Neural cell (in vitro differentiated cells): ENCODE results near the gene OSGEP. TPM values are rescaled to one million over a fixed set of nuclear protein-coding genes. Genes with fewer than 3 reads are reported as not detected.
"Not testable (repeated sequence)": the region's sequence is repeated elsewhere in the genome, so short reads cannot be mapped to it uniquely, and the experiment has no call there.

Experiments used
- H2AFZ ChIP-seq: fragments of 200-600, 300-800 bp; sonication (generic), shearing (Covaris generic); 2 replicates; pipeline ENCODE4 v1.6.0; 2014; ENCODE audit warnings: low read depth, mild to moderate bottlenecking, antibody characterized with exemption, low read length, moderate library complexity
- H3F3A ChIP-seq: fragments of 200-600 bp; shearing (Covaris generic); 2 replicates; pipeline ENCODE4 v1.6.1; 2016; ENCODE audit warnings: mild to moderate bottlenecking, moderate library complexity, mixed read lengths, antibody characterized with exemption, low read length; ENCODE audit not compliant: insufficient read depth, poor library complexity, severe bottlenecking
- H3K27ac ChIP-seq: fragments of 200-600, 300-800 bp; sonication (generic), shearing (Covaris generic); 2 replicates; pipeline ENCODE4 v1.5.1; 2014; ENCODE audit warnings: mild to moderate bottlenecking, low read length, moderate library complexity
- H3K27me3 ChIP-seq: fragments of 300-800, 200-600 bp; sonication (generic), shearing (Covaris generic); 2 replicates; pipeline ENCODE4 v1.6.0; 2014; ENCODE audit warnings: mild to moderate bottlenecking, low read depth, low read length, moderate library complexity; ENCODE audit not compliant: insufficient read depth
- H3K36me3 ChIP-seq: fragments of 300-800, 200-600 bp; sonication (generic), shearing (Covaris generic); 2 replicates; pipeline ENCODE4 v1.5.1; 2014; ENCODE audit warnings: mild to moderate bottlenecking, antibody characterized with exemption, low read length, moderate library complexity; ENCODE audit not compliant: insufficient read depth
- H3K4me2 ChIP-seq: fragments of 300-800, 200-600 bp; sonication (generic), shearing (Covaris generic); 2 replicates; pipeline ENCODE4 v1.6.0; 2014; ENCODE audit warnings: mild to moderate bottlenecking, low read length
- H3K4me3 ChIP-seq: fragments of 300-800, 200-600 bp; sonication (generic), shearing (Covaris generic); 2 replicates; pipeline ENCODE4 v1.5.1; 2014; ENCODE audit warnings: mild to moderate bottlenecking, low read length, moderate library complexity
- H3K79me2 ChIP-seq: fragments of 200-600 bp; shearing (Covaris generic); replicated peaks from 2 replicates; pipeline ENCODE4 v1.6.0; 2014; ENCODE audit warnings: mild to moderate bottlenecking, low read length, moderate library complexity; ENCODE audit not compliant: insufficient read depth
- H3K9ac ChIP-seq: fragments of 300-800, 200-600 bp; sonication (generic), shearing (Covaris generic); 2 replicates; pipeline ENCODE4 v1.6.1; 2016; ENCODE audit warnings: mild to moderate bottlenecking, low read length, mixed read lengths
- H3K9me2 ChIP-seq: fragments of 200-600 bp; shearing (Covaris generic); 2 replicates; pipeline ENCODE4 v1.6.1; 2016; ENCODE audit warnings: mild to moderate bottlenecking, low read length, mixed read lengths; ENCODE audit not compliant: insufficient read depth
- H3K9me3 ChIP-seq: fragments of 200-600, 300-800 bp; sonication (generic), shearing (Covaris generic); 2 replicates; pipeline ENCODE4 v1.6.1; 2016; ENCODE audit warnings: mild to moderate bottlenecking, mixed run types, low read length, moderate library complexity, mixed read lengths
- H4K20me1 ChIP-seq: fragments of 200-600 bp; shearing (Covaris generic); 2 replicates; pipeline ENCODE4 v1.6.1; 2016; ENCODE audit warnings: mild to moderate bottlenecking, mixed run types; ENCODE audit not compliant: insufficient read depth
- CTCF ChIP-seq: fragments of 450-650 bp; IDR thresholded peaks from 2 replicates; pipeline ENCODE4 v1.5.1; 2014; ENCODE audit warnings: antibody characterized with exemption, mild to moderate bottlenecking, moderate library complexity; ENCODE audit not compliant: poor library complexity, severe bottlenecking
- EP300 ChIP-seq: fragments of 450-650 bp; conservative IDR thresholded peaks from 2 replicates; pipeline ENCODE4 v1.6.1; 2014; ENCODE audit warnings: antibody characterized with exemption, mild to moderate bottlenecking, moderate library complexity; ENCODE audit not compliant: poor library complexity, severe bottlenecking
- EZH2 ChIP-seq: fragments of 200-600, 300-800 bp; shearing (Covaris generic), sonication (generic); IDR thresholded peaks from 2 replicates; pipeline ENCODE4 v1.6.1; 2014; ENCODE audit warnings: antibody characterized with exemption, low read length, borderline replicate concordance, mild to moderate bottlenecking; ENCODE audit not compliant: insufficient read depth, poor library complexity, severe bottlenecking
- MXI1 ChIP-seq: fragments of 450-650 bp; conservative IDR thresholded peaks from 2 replicates; pipeline ENCODE4 v1.6.1; 2014; ENCODE audit warnings: antibody characterized with exemption, mild to moderate bottlenecking; ENCODE audit not compliant: poor library complexity, severe bottlenecking
- POLR2AphosphoS5 ChIP-seq: IDR thresholded peaks from 2 replicates; pipeline ENCODE4 v1.6.1; 2012
- RAD21 ChIP-seq: fragments of 450-650 bp; conservative IDR thresholded peaks from 2 replicates; pipeline ENCODE4 v1.6.1; 2014; ENCODE audit warnings: antibody characterized with exemption, mild to moderate bottlenecking, moderate library complexity
- REST ChIP-seq: IDR thresholded peaks from 2 replicates; pipeline ENCODE4 v1.6.1; 2012; ENCODE audit warnings: borderline replicate concordance
- SMC3 ChIP-seq: fragments of 450-650 bp; conservative IDR thresholded peaks from 2 replicates; pipeline ENCODE4 v1.6.1; 2014; ENCODE audit warnings: antibody characterized with exemption, mild to moderate bottlenecking, moderate library complexity; ENCODE audit not compliant: poor library complexity
- TAF1 ChIP-seq: IDR thresholded peaks from 2 replicates; pipeline ENCODE4 v1.6.1; 2012; ENCODE audit warnings: low read depth
- polyA plus RNA-seq: library from polyadenylated mRNA; depleted of rRNA; stranded (reverse); fragments of >200 nt; gene quantifications from 2 replicates; pipeline ENCODE4 v1.2.3, GENCODE V29; 2014

Gene OSGEP
- polyA plus RNA-seq, 1 donor from 2014 or later, result 264 TPM

- H3F3A ChIP-seq, result no peaks in the 10 kb centered on the region
- peak overlapping the region; percentile 70 for H2AFZ ChIP-seq
- H3K4me3 ChIP-seq, result peak overlapping the region; percentile 80
- peaks cover 46% of the 10 kb centered on the region for H3K79me2 ChIP-seq
- H3K9me3 ChIP-seq, result no peaks in the 10 kb centered on the region
- H3K4me2 ChIP-seq, result peak overlapping the region; percentile 87
- H3K9ac ChIP-seq, result peak overlapping the region; percentile 97
- peak overlapping the region; percentile 98 for H3K27ac ChIP-seq
- TF ChIP-seq EP300 (peak; percentile 68), REST (peak; percentile 95), MXI1 (no peak), CTCF (no peak), SMC3 (no peak), TAF1 (no peak), RAD21 (no peak), POLR2AphosphoS5 (no peak), EZH2 (no peak)
- no peaks in the 10 kb centered on the region for H4K20me1 ChIP-seq
- no peaks in the 10 kb centered on the region for H3K9me2 ChIP-seq
- H3K36me3 ChIP-seq, result peaks cover 4% of the 10 kb centered on the region
- H3K27me3 ChIP-seq, result no peaks in the 10 kb centered on the region
Measured at GRCh38 chr14:20455355-20456300, 1.0 kb upstream of the OSGEP start.

GRCh38 chr14:20452831-20453230 lies 1.8 kb downstream of the OSGEP start:
- not testable (repeated sequence) for H3K27me3 ChIP-seq, H3K9ac ChIP-seq, H3K27ac ChIP-seq, H3K4me3 ChIP-seq, H3F3A ChIP-seq, H3K9me2 ChIP-seq, H3K4me2 ChIP-seq, H2AFZ ChIP-seq, H3K9me3 ChIP-seq, H4K20me1 ChIP-seq
- Histone ChIP-seq H3K79me2 (peaks cover 30% of the 10 kb centered on the region), H3K36me3 (peaks cover 15% of the 10 kb centered on the region)
